Measurements from ENCODE around the gene ARHGAP28.

GRCh38 chr18:6879508-6880195 is 150.1 kb downstream of the ARHGAP28 start:
- TF ChIP-seq POLR2AphosphoS5 (IDR thresholded peaks at IDR 0.05; ENCODE audit: low read depth, low read length) (no peak), POLR2A (IDR thresholded peaks at IDR 0.05; ENCODE audit: low read depth, low read length) (no peak), TAF1 (IDR thresholded peaks at IDR 0.05; ENCODE audit: borderline replicate concordance, low read depth, low read length) (no peak)

Data from GM12892 (cell line).